HEK293T (cell line): ENCODE data around the gene BCL2.

Experiments
- CTCF ChIA-PET: fragments of 350-600 bp; formaldehyde crosslinking; extraction: SDS; loops from one replicate; lab custom pipeline; 2021; ENCODE audit warnings: antibody characterized with exemption, inconsistent platforms; lab: Yijun Ruan, JAX
- POLR2A ChIA-PET: fragments of 350-600 bp; formaldehyde crosslinking; extraction: SDS; loops from one replicate; lab custom pipeline; 2020; ENCODE audit warnings: antibody characterized with exemption, inconsistent platforms; lab: Yijun Ruan, JAX
- DNase-seq: peaks from one replicate; pipeline ENCODE4 v3.0.0; 2012; ENCODE audit warnings: mixed read lengths; ENCODE audit errors: extremely low spot score
- ARNT ChIP-seq: fragments of 450-650 bp; IDR thresholded peaks from 2 replicates; pipeline ENCODE4 v1.6.1; 2017; ENCODE audit warnings: mild to moderate bottlenecking
- BHLHE40 ChIP-seq: fragments of 450-650 bp; IDR thresholded peaks from 2 replicates; pipeline ENCODE4 v1.6.1; 2016; ENCODE audit warnings: mild to moderate bottlenecking, moderate library complexity, borderline replicate concordance
- CTBP1 ChIP-seq: fragments of 450-650 bp; IDR thresholded peaks from 2 replicates; pipeline ENCODE4 v1.6.1; 2016; ENCODE audit warnings: borderline replicate concordance
- ELF4 ChIP-seq: fragments of 450-650 bp; IDR thresholded peaks from 2 replicates; pipeline ENCODE4 v1.6.1; 2017; ENCODE audit warnings: antibody characterized with exemption
- FOXA1 ChIP-seq: fragments of 450-650 bp; IDR thresholded peaks from 2 replicates; pipeline ENCODE4 v1.6.1; 2016; ENCODE audit warnings: mild to moderate bottlenecking
- FOXK2 ChIP-seq: fragments of 450-650 bp; IDR thresholded peaks from 2 replicates; pipeline ENCODE4 v1.6.1; 2016; ENCODE audit warnings: mild to moderate bottlenecking
- FOXM1 ChIP-seq: fragments of 450-650 bp; IDR thresholded peaks from 2 replicates; pipeline ENCODE4 v1.6.1; 2017; ENCODE audit warnings: mild to moderate bottlenecking, borderline replicate concordance
- HDGF ChIP-seq: fragments of 450-650 bp; IDR thresholded peaks from 2 replicates; pipeline ENCODE4 v1.6.1; 2017; ENCODE audit warnings: antibody characterized with exemption, borderline replicate concordance
- L3MBTL2 ChIP-seq: fragments of 450-650 bp; conservative IDR thresholded peaks from 2 replicates; pipeline ENCODE4 v1.6.1; 2016; ENCODE audit warnings: mild to moderate bottlenecking
- LEF1 ChIP-seq: fragments of 450-650 bp; IDR thresholded peaks from 2 replicates; pipeline ENCODE4 v1.6.1; 2017; ENCODE audit warnings: mild to moderate bottlenecking, borderline replicate concordance
- NFRKB ChIP-seq: fragments of 450-650 bp; IDR thresholded peaks from 2 replicates; pipeline ENCODE4 v1.6.1; 2016; ENCODE audit warnings: mild to moderate bottlenecking, moderate library complexity
- SP1 ChIP-seq: fragments of 450-650 bp; IDR thresholded peaks from 2 replicates; pipeline ENCODE4 v1.6.1; 2017
- SUZ12 ChIP-seq: fragments of 450-650 bp; IDR thresholded peaks from 2 replicates; pipeline ENCODE4 v1.6.1; 2016; ENCODE audit warnings: mild to moderate bottlenecking
- TARDBP ChIP-seq: fragments of 450-650 bp; IDR thresholded peaks from 2 replicates; pipeline ENCODE4 v1.6.1; 2016
- ZNF384 ChIP-seq: fragments of 450-650 bp; IDR thresholded peaks from 2 replicates; pipeline ENCODE4 v1.6.1; 2016
- TF ChIP-seq, protein P1 (sequence below): fragments of 450-650 bp; IDR thresholded peaks from 2 replicates; pipeline ENCODE4 v1.6.1; 2016

The BCL2 gene

DNA sequence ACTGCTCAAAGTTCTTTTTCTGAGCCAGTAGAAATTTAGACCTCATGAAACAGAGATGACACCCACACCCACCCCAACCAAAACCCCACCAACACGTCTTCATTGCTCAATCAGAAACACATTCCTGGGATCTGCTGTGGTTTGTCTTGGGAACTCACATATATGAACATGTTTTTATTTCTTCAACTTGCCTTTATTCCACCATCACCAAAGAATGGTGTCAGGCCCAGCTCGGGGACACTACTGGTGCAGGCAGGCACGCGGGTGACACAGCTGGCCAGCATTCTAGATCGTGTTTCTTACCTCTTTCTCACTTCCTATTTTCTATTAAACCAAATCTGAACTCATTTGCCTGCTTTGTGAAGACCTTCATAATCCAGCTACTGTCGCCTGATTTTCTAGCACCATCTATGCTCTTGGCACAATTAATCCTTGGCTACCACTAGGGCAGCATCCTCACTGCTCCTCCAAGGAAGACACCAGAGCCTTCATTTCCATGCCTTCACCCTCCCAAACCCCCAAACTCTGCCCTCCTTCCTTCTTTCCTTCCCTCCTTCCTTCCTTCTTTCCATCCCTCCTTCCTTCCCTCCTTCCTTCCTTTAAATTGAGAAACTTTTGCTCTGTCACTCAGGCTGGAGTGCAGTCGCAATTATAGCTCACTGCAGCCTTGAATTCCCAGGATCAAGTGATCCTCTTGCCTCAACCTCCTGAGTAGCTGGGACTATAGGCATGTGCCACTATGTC, 157.1 kb downstream of the BCL2 start:
- no peak for DNase-seq
- ChIA-PET POLR2A (no interaction called here), CTCF (no interaction called here)
- TF ChIP-seq BHLHE40 (no peak), FOXK2 (no peak)

DNA sequence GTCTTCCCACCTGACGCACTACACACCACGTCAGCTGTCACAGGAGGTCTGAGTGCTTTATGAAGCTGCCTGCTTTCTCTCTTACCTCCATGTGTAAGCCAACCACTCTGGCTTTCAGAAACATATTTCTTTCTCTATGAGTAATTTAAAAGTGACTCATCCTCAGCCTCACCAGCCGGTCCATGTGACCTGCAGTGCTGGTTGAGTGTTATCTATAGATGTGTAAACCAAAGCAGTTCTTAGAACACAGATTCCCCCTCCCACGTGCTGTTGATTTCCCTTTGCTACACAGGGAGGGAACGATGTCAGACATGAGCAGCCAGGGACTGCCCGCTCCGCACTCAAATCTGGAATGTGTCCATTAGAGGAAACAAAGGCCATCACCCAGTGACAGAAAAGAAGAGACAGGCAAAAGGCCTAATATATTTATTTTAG, 157.8 kb downstream of the BCL2 start:
- CTCF ChIA-PET, result no interaction called here
- TF ChIP-seq FOXK2 (no peak), SP1 (no peak), FOXM1 (no peak), ELF4 (no peak), CTBP1 (no peak), ZNF384 (no peak), NFRKB (no peak), HDGF (no peak), LEF1 (no peak), L3MBTL2 (no peak), ARNT (no peak), SUZ12 (no peak), FOXA1 (no peak), TARDBP (no peak), BHLHE40 (no peak)
- TF ChIP-seq, protein P1, sequence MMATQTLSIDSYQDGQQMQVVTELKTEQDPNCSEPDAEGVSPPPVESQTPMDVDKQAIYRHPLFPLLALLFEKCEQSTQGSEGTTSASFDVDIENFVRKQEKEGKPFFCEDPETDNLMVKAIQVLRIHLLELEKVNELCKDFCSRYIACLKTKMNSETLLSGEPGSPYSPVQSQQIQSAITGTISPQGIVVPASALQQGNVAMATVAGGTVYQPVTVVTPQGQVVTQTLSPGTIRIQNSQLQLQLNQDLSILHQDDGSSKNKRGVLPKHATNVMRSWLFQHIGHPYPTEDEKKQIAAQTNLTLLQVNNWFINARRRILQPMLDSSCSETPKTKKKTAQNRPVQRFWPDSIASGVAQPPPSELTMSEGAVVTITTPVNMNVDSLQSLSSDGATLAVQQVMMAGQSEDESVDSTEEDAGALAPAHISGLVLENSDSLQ, result no peak
- DNase-seq, result no peak
- POLR2A ChIA-PET, result no interaction called here

DNA sequence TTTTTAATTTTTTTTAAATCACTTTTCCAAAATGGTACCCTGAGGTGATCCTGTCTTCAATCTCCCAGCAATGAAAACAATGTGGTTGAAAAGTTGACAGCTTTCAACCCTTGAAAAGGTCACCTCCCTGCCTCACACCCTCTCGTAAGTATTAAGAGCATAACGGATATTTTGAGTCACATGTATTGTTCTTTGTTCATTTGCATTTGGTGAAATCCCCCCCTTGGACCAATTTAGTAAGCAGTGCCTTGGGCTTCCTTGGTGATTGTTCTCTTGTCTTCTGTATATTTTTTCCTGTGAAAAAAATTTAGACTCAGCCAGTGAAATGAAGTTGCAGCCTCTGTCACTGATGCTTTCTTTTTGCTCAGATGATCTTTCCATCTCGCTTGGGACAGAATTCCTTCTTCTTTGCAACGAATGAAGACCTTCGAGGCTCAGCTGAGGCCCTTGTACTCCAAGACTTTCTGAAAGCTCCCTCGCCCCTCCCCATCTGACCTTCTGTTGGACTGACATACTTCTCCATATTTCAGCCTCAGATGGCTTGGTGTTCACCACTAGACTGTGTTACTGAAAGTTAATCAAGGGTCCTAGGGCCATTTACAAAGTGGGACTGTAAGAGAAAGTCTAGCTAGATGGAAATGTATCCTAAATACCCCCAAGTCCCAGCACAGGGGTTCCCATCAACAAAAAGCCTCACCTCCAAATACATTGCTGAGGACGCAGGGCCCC, 158.4 kb downstream of the BCL2 start:
- DNase-seq, result no peak
- TF ChIP-seq CTBP1 (no peak), TARDBP (no peak), L3MBTL2 (no peak)
- ChIA-PET POLR2A (no interaction called here), CTCF (no interaction called here)

DNA sequence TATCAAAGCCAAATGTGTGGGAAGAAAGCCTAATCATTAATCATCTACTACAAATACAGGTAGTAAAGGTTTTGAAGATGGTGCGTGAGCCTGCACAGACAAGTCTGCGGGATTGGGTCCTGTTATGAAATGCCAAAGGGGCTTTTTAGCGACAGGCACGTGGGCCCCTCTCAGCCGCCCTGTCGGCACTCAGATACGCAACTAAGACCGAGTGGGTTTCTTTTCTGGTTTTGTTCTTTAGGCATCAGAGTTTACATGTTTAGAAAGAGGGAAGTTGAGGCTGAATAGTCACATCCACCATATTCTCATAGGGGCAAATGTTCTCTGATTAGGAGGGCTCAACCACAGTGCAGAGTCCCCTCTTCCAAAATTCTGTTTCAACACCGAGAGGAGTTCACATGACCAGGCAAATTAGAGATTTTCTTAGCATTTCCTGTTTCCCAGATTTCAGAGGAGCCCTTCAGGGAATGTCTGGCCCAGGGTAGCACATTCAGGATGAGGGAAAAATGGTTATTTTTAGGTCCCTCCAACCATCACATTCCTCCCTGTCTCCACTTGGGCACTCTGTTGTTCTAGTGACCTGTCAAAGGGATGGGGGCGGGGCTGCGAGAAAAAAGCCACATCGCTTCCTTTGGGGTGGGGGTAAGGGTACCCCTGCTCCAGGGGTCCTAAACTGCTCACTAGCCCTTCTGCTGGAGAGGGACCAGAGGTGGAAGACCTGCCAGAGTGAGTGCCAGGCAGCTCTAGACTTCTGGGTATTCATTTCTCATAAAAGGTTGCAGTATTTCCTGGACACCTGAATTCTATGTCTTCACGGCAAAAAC, 159.2 kb downstream of the BCL2 start:
- TF ChIP-seq CTBP1 (no peak), FOXK2 (no peak), TARDBP (no peak), LEF1 (no peak), FOXA1 (no peak), ELF4 (no peak), NFRKB (no peak), BHLHE40 (no peak), ZNF384 (no peak), FOXM1 (no peak)
- TF ChIP-seq, protein P1, result no peak
- CTCF ChIA-PET, result no interaction called here
- DNase-seq, result no peak
- POLR2A ChIA-PET, result no interaction called here

DNA sequence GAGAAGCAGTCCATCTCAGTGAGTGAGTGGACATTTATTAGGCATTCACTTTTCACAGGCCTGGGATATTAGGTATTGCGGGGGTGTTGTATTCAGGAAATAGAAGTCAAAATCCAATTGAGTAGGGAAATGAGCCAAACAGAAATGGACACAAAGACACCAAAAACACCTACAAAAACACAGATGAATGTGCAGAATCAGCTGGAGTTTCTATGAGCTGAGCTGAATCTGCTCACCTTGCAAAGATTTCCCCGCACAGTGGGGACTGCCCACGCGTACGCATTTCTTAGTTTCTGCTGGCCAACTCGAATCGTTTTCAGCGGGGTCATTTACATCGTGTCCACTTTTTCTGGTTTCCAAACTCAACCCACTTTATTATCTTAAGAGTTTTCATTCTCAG, 160.0 kb downstream of the BCL2 start:
- ChIA-PET CTCF (no interaction called here), POLR2A (no interaction called here)
- TF ChIP-seq ELF4 (no peak), BHLHE40 (no peak), L3MBTL2 (no peak), ZNF384 (no peak), LEF1 (no peak), SUZ12 (no peak), FOXA1 (no peak), TARDBP (no peak), SP1 (no peak)
- TF ChIP-seq, protein P1, result no peak
- no peak for DNase-seq

DNA sequence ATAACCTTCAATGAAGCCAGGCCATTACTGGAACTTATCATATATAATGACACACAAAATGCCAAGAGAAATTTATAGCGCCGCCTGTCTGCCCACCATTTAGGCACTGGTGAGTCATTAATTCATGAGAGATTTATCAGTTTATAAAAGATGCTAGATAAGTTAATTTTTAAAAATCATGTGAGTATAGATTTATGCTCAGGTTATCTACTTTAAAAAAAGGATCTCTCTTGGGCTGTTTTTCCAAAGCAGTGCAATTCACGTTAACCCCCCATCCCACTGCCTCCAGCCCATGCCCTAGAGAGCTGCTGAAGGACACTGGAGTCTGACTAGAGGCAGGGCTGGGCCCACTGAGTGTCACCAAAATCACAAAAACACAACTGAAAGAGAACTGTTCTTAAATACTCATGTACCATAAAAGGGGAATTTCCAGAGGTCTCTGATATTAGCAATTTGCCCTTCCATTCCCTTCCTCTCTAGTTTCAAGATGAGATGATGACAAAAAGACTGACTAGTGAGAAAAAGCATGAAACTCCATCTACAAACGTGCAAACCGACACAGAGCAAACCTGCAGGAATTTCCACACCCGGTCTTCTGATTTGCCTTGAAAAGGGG, 160.8 kb downstream of the BCL2 start:
- POLR2A ChIA-PET, result no interaction called here

More for the DNA sequence above, 160.8 kb downstream of the BCL2 start:
- CTCF ChIA-PET, result interaction anchor here (0.6 kb wide), 1 partner anchor 349 kb away, joined by 3 read pairs; no protein-coding TSS in a partner anchor
- TF ChIP-seq ELF4, result no peak
- TF ChIP-seq FOXM1, result no peak
- no peak for TF ChIP-seq SP1
- no peak for TF ChIP-seq BHLHE40
- TF ChIP-seq TARDBP, result no peak
- no peak for TF ChIP-seq ARNT
- TF ChIP-seq SUZ12, result no peak
- TF ChIP-seq HDGF, result no peak
- no peak for TF ChIP-seq ZNF384
- no peak for TF ChIP-seq FOXK2
- no peak for TF ChIP-seq L3MBTL2
- TF ChIP-seq, protein P1, result no peak
- TF ChIP-seq LEF1, result no peak
- no peak for TF ChIP-seq FOXA1
- DNase-seq, result no peak
